ENCODE results near the gene ZC3H7B. TPM values are rescaled to one million over a fixed set of nuclear protein-coding genes. Genes with fewer than 3 reads are reported as not detected.

ZC3H7B gene
- total and polyA plus RNA-seq, 2 donors (not counting 3 experiments of a cell fraction or from before 2014, with no cell fraction given), result 66.8 to 95.9 TPM

DNA sequence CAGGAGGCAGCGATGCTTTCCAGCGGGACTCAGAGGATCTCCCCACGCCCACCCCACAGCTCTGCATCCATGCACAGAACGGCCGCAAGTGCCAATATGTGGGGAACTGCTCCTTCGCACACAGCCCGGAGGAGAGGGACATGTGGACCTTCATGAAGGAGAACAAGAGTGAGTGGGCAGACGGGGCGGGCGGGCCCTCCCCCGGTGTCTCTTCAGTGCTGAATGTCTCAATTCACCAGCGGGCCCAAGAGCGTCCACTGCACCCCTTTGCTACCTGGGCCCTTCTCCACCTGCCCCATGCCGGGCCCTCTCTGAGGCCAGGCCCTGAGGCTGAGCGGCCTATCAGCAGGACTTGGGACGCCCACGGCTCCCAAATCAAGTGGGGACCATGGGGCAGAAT is 54.6 kb downstream of the ZC3H7B start:
- DNase-seq (ENCODE audit: low read depth, low spot score), result no peak
- H3K27ac ChIP-seq (ENCODE audit: insufficient read depth, low read depth, low read length), result no peak overlapping the region
- no peaks in the 10 kb centered on the region for H3K4me1 ChIP-seq (ENCODE audit: control insufficient read depth, extremely low read depth, insufficient read depth, low read length)
- BruUV-seq (replicated peaks), result no TSS peak
- no peaks in the 10 kb centered on the region for H3K27me3 ChIP-seq (ENCODE audit: control insufficient read depth in 2 of 2, insufficient read depth in 2 of 2, low read length in 2 of 2)
- intact Hi-C loops (cut with micrococcal nuclease) (no loop called here), dilution Hi-C loops (cut with MboI; ENCODE audit: extremely low pct_ligation_motif_present, low sequenced_read_pairs) (no loop called here)
- CTCF ChIA-PET, result no interaction called here
- no peak overlapping the region for H2AFZ ChIP-seq (ENCODE audit: low read depth, low read length)
- POLR2A ChIA-PET, result no interaction called here
- no peaks in the 10 kb centered on the region for H4K20me1 ChIP-seq (replicated peaks; ENCODE audit: control insufficient read depth, extremely low read depth, insufficient read depth, low read length)
- no peak overlapping the region for H3K9ac ChIP-seq (replicated peaks; ENCODE audit: extremely low read depth, insufficient read depth, low read length)
- H3K4me3 ChIP-seq (replicated peaks in 1 of 3; ENCODE audit: insufficient read depth in 1 of 3, low read depth in 1 of 3, low read length in 3 of 3), result no peak overlapping the region
- no peak overlapping the region for H3K4me2 ChIP-seq (ENCODE audit: insufficient read depth, low read length)
- no peak for FAIRE-seq
- H3K9me1 ChIP-seq (replicated peaks; ENCODE audit: control insufficient read depth, extremely low read depth, insufficient read depth, low read length), result no peaks in the 10 kb centered on the region
- TF ChIP-seq, protein P1, sequence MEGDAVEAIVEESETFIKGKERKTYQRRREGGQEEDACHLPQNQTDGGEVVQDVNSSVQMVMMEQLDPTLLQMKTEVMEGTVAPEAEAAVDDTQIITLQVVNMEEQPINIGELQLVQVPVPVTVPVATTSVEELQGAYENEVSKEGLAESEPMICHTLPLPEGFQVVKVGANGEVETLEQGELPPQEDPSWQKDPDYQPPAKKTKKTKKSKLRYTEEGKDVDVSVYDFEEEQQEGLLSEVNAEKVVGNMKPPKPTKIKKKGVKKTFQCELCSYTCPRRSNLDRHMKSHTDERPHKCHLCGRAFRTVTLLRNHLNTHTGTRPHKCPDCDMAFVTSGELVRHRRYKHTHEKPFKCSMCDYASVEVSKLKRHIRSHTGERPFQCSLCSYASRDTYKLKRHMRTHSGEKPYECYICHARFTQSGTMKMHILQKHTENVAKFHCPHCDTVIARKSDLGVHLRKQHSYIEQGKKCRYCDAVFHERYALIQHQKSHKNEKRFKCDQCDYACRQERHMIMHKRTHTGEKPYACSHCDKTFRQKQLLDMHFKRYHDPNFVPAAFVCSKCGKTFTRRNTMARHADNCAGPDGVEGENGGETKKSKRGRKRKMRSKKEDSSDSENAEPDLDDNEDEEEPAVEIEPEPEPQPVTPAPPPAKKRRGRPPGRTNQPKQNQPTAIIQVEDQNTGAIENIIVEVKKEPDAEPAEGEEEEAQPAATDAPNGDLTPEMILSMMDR (IDR thresholded peaks at IDR 0.05; ENCODE audit: extremely low read depth in 1 of 2, insufficient read depth in 1 of 2, low read depth in 1 of 2, low read length in 2 of 2), result no peak
- TF ChIP-seq MYC (IDR thresholded peaks at IDR 0.05; ENCODE audit: low read depth, low read length) (no peak), EZH2 (IDR thresholded peaks at IDR 0.05; ENCODE audit: borderline replicate concordance, low read depth, low read length, severe bottlenecking) (no peak), POLR2A (IDR thresholded peaks at IDR 0.05; ENCODE audit: low read depth, low read length) (no peak), POLR2AphosphoS5 (IDR thresholded peaks at IDR 0.05; ENCODE audit: insufficient read depth, low read depth, low read length) (no peak), GATA2 (IDR thresholded peaks at IDR 0.05; ENCODE audit: insufficient read depth, insufficient read length, low read depth, low read length) (no peak), JUN (IDR thresholded peaks at IDR 0.05; ENCODE audit: borderline replicate concordance, insufficient read depth, insufficient read length, low read depth) (no peak), FOS (IDR thresholded peaks at IDR 0.05; ENCODE audit: borderline replicate concordance, insufficient read depth, low read length) (no peak)
- TF ChIP-seq, protein P2, sequence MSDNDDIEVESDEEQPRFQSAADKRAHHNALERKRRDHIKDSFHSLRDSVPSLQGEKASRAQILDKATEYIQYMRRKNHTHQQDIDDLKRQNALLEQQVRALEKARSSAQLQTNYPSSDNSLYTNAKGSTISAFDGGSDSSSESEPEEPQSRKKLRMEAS (IDR thresholded peaks at IDR 0.05; ENCODE audit: insufficient read depth, insufficient read length), result no peak
- H3K79me2 ChIP-seq (ENCODE audit: control insufficient read depth, insufficient read depth, low read length), result no peaks in the 10 kb centered on the region
- H3K9me3 ChIP-seq (replicated peaks; ENCODE audit: control insufficient read depth, insufficient read depth, low read length), result no peaks in the 10 kb centered on the region
- peaks cover 3 to 61% of the 10 kb centered on the region in 2 experiments for H3K36me3 ChIP-seq (ENCODE audit: control insufficient read depth in 2 of 2, extremely low read depth in 1 of 2, insufficient read depth in 2 of 2, low read length in 2 of 2)

All from endothelial cell of umbilical vein (primary cell).